Prostate gland (tissue), 2 donors: ENCODE measurements around the gene ARHGAP24.

Source experiments
- POLR2AphosphoS5 ChIP-seq: sonication (generic); formaldehyde crosslinking; IDR thresholded peaks from one replicate; pipeline ENCODE4 v1.6.1; 2017; ENCODE audit warnings: antibody characterized with exemption
- TF ChIP-seq, protein P1 (sequence below), 4 experiments: fragments of 200-600 bp in 2 of 4; fragments of 450-650 bp in 2 of 4; sonication (generic) in 2 of 4; IDR thresholded peaks; 1 replicate in 3 of 4; 2 replicates in 1 of 4; pipeline ENCODE4 v1.5.1; 2016 to 2019; ENCODE audit warnings: antibody characterized with exemption in 4 of 4, mild to moderate bottlenecking in 2 of 4, moderate library complexity in 2 of 4

DNA sequence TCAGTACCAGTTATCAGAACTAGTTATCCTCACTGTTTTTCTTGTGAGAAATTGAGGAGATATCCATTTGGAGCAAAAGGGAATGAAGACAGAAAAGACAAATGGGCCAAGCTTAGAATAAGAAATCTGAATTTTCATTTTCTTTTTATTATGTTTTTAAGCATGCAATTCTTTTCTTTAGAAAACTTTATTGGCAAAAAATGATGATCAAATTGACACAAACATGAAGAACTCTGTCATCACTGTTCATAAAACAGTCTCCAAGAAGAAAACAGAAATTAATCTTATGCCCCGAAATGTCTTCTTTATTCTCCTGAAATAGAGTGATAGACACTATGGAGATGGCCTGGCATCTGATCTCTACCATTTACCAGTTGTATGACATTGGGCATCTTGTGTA lies 139.0 kb downstream of the ARHGAP24 start:
- TF ChIP-seq, protein P1, sequence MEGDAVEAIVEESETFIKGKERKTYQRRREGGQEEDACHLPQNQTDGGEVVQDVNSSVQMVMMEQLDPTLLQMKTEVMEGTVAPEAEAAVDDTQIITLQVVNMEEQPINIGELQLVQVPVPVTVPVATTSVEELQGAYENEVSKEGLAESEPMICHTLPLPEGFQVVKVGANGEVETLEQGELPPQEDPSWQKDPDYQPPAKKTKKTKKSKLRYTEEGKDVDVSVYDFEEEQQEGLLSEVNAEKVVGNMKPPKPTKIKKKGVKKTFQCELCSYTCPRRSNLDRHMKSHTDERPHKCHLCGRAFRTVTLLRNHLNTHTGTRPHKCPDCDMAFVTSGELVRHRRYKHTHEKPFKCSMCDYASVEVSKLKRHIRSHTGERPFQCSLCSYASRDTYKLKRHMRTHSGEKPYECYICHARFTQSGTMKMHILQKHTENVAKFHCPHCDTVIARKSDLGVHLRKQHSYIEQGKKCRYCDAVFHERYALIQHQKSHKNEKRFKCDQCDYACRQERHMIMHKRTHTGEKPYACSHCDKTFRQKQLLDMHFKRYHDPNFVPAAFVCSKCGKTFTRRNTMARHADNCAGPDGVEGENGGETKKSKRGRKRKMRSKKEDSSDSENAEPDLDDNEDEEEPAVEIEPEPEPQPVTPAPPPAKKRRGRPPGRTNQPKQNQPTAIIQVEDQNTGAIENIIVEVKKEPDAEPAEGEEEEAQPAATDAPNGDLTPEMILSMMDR (IDR thresholded peaks at IDR 0.05), result no peak
- no peak for TF ChIP-seq POLR2AphosphoS5
